ENCODE data around the gene RPL7A. TPM values are rescaled to one million over a fixed set of nuclear protein-coding genes. Genes with fewer than 3 reads are reported as not detected.

RPL7A gene
- total RNA-seq, 1 experiment from 2014 or later, result 1,920 TPM

- TF ChIP-seq, protein P1, sequence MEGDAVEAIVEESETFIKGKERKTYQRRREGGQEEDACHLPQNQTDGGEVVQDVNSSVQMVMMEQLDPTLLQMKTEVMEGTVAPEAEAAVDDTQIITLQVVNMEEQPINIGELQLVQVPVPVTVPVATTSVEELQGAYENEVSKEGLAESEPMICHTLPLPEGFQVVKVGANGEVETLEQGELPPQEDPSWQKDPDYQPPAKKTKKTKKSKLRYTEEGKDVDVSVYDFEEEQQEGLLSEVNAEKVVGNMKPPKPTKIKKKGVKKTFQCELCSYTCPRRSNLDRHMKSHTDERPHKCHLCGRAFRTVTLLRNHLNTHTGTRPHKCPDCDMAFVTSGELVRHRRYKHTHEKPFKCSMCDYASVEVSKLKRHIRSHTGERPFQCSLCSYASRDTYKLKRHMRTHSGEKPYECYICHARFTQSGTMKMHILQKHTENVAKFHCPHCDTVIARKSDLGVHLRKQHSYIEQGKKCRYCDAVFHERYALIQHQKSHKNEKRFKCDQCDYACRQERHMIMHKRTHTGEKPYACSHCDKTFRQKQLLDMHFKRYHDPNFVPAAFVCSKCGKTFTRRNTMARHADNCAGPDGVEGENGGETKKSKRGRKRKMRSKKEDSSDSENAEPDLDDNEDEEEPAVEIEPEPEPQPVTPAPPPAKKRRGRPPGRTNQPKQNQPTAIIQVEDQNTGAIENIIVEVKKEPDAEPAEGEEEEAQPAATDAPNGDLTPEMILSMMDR (conservative IDR thresholded peaks at IDR 0.05; ENCODE audit: low read depth, low read length), result no peak
- TF ChIP-seq EZH2 (IDR thresholded peaks at IDR 0.05; ENCODE audit: borderline replicate concordance, low read depth, low read length, poor library complexity, severe bottlenecking), result no peak
- ChIA-PET CTCF (no interaction called here), POLR2A (ENCODE audit: low non-redundant PET) (no interaction called here)
- Histone ChIP-seq H3K9me3 (ENCODE audit: low read depth, low read length, poor library complexity, severe bottlenecking) (no peaks in the 10 kb centered on the region), H3K27ac (ENCODE audit: low read depth, low read length, poor library complexity, severe bottlenecking) (no peak overlapping the region), H3K27me3 (replicated peaks; ENCODE audit: insufficient read depth, low read depth, low read length, poor library complexity) (peaks cover 19% of the 10 kb centered on the region), H3K36me3 (ENCODE audit: insufficient read depth, low read length, poor library complexity, severe bottlenecking) (no peaks in the 10 kb centered on the region), H3K4me3 (ENCODE audit: low read depth, low read length, poor library complexity, severe bottlenecking) (no peak overlapping the region), H3K4me1 (ENCODE audit: insufficient read depth, low read length, poor library complexity, severe bottlenecking) (no peaks in the 10 kb centered on the region)
- no peak for DNase-seq (ENCODE audit: low spot score)
- intact Hi-C loops (cut with micrococcal nuclease; ENCODE audit: unreplicated experiment), result no loop called here
- no TSS peak for BruUV-seq (replicated peaks)
Observed at GRCh38 chr9:133393399-133393798, 45.4 kb downstream of the RPL7A start.

DNA sequence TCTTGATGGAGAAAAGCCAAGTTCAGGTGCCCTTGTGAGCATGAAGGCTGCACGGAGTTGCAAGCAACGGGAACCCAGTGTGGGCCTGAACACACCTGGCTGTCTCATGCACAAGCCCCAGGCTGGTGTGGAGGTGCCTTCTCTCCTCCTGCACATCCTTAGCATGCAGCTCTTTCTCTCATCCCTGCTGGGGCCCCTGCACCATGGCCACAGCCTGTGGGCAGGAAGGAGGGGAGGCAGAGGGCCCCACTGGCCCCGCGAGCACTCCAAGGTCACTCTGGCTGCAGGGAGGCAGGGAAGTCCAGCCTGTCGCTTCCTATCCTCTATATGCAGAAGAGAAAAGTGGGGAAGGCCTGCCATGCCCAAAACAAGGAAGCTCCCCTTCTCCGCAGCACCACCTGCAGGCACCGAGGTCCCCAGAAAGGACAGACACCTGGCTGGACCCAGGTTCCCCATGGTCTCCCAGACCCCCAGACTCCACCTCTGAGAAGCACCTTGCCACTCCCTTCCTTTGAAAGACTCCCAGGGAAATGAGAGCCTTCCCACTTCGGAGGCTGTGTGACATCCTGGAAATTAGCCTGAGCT, 46.8 kb downstream of the RPL7A start:
- ChIA-PET POLR2A (ENCODE audit: low non-redundant PET) (no interaction called here), CTCF (no interaction called here)
- Histone ChIP-seq H3K27ac (ENCODE audit: low read depth, low read length, poor library complexity, severe bottlenecking) (no peak overlapping the region), H3K9me3 (ENCODE audit: low read depth, low read length, poor library complexity, severe bottlenecking) (no peaks in the 10 kb centered on the region), H3K36me3 (ENCODE audit: insufficient read depth, low read length, poor library complexity, severe bottlenecking) (no peaks in the 10 kb centered on the region), H3K4me3 (ENCODE audit: low read depth, low read length, poor library complexity, severe bottlenecking) (no peak overlapping the region), H3K27me3 (replicated peaks; ENCODE audit: insufficient read depth, low read depth, low read length, poor library complexity) (peaks cover 19% of the 10 kb centered on the region), H3K4me1 (ENCODE audit: insufficient read depth, low read length, poor library complexity, severe bottlenecking) (no peaks in the 10 kb centered on the region)
- intact Hi-C loops (cut with micrococcal nuclease; ENCODE audit: unreplicated experiment), result no loop called here
- no peak for DNase-seq (ENCODE audit: low spot score)
- BruUV-seq (replicated peaks), result no TSS peak
- TF ChIP-seq, protein P1 (conservative IDR thresholded peaks at IDR 0.05; ENCODE audit: low read depth, low read length), result no peak
- no peak for TF ChIP-seq EZH2 (IDR thresholded peaks at IDR 0.05; ENCODE audit: borderline replicate concordance, low read depth, low read length, poor library complexity, severe bottlenecking)

- Histone ChIP-seq H3K9me3 (ENCODE audit: low read depth, low read length, poor library complexity, severe bottlenecking) (no peaks in the 10 kb centered on the region), H3K27me3 (replicated peaks; ENCODE audit: insufficient read depth, low read depth, low read length, poor library complexity) (peaks cover 19% of the 10 kb centered on the region), H3K36me3 (ENCODE audit: insufficient read depth, low read length, poor library complexity, severe bottlenecking) (no peaks in the 10 kb centered on the region), H3K27ac (ENCODE audit: low read depth, low read length, poor library complexity, severe bottlenecking) (no peak overlapping the region), H3K4me1 (ENCODE audit: insufficient read depth, low read length, poor library complexity, severe bottlenecking) (no peaks in the 10 kb centered on the region), H3K4me3 (ENCODE audit: low read depth, low read length, poor library complexity, severe bottlenecking) (no peak overlapping the region)
- POLR2A ChIA-PET (ENCODE audit: low non-redundant PET), result no interaction called here
- no peak for DNase-seq (ENCODE audit: low spot score)
- intact Hi-C loops (cut with micrococcal nuclease; ENCODE audit: unreplicated experiment), result no loop called here
- CTCF ChIA-PET, result no interaction called here
- TF ChIP-seq, protein P1 (conservative IDR thresholded peaks at IDR 0.05; ENCODE audit: low read depth, low read length), result peak; percentile 57
- no peak for TF ChIP-seq EZH2 (IDR thresholded peaks at IDR 0.05; ENCODE audit: borderline replicate concordance, low read depth, low read length, poor library complexity, severe bottlenecking)
- BruUV-seq (replicated peaks), result no TSS peak
Observed at GRCh38 chr9:133396952-133397351, 48.9 kb downstream of the RPL7A start.
